AG09319 (cell line): Measurements from ENCODE around the gene SHANK3.

Experiments used
- DNase-seq: peaks from one replicate; pipeline ENCODE4 v3.0.0-alpha.2; 2010; ENCODE audit warnings: low read depth; ENCODE audit errors: extremely low read depth
- CTCF ChIP-seq: IDR thresholded peaks from 2 replicates; pipeline ENCODE4 v1.5.1; 2011; ENCODE audit warnings: low read depth, mild to moderate bottlenecking, inconsistent platforms, low read length, moderate library complexity

The SHANK3 gene

DNA sequence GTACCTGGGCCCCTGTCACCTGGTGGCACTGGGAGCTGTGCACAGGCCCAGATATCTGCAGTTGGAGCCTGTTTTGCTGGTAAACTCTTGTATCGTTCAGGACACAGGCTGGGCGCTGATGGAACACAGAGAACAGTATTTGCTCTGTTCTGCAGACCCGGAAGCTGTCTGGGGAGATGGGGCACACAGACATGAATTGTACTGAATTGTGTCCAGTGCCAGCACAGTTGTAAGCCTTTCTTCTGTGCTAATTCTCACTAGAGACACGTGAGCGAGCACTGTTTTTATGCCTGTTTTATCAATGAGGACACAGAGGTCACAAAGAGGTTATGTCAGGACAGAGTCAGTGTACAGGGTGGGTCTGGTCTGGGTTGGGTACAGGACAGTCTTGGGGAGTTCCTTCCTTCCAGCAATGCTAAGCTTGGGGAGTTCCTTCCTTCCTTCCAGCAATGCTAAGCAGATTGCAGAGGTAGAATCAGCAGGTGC is 41.0 kb downstream of the SHANK3 start:
- TF ChIP-seq CTCF: no peak
- DNase-seq: no peak

DNA sequence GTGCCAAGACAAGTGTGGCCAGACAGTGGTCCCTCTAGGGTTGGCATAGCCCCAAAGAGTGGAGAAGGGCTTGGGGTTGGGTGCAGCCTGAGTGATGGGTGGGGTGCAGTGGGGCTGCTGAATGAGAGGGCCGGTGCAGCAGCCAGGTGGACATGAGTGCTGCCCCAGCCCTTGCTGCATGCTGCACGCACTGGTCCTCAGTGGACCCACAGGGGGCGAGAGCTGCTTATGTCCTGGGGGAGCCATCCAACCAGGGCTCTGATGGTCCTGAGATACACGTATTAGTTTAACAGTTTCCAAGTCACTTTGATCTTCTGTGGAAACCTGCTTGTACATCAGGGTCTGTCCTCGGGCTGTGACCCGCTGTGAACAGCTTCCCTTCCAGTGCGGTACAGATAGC is 41.5 kb downstream of the SHANK3 start:
- no peak for DNase-seq
- no peak for TF ChIP-seq CTCF

DNA sequence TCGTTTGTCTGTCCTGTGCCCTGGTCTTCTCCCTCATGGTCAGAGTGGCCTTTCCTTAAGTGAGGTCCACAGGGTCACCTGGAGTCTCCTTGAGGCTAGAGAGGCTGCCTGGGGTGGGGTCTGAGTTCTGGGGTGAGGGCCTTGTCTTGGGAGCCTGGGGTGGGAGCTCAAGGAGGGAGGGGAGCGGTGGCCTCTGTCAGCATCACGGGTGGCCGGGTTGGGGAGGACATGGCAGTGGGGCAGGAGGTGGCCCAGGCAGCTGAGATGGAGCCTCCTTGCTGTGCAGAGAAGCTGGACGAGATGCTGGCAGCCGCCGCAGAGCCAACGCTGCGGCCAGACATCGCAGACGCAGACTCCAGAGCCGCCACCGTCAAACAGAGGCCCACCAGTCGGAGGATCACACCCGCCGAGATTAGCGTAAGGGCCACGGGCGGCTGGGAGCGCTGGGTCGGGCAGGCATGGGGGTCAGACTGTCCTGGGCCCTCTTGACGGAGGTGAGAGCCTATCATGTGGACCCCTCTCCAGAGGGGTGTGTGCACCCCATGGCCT is 42.1 kb downstream of the SHANK3 start:
- no peak for TF ChIP-seq CTCF
- no peak for DNase-seq

GRCh38 chr22:50715250-50715649 is 42.6 kb downstream of the SHANK3 start:
- no peak for DNase-seq
- TF ChIP-seq CTCF: no peak

DNA sequence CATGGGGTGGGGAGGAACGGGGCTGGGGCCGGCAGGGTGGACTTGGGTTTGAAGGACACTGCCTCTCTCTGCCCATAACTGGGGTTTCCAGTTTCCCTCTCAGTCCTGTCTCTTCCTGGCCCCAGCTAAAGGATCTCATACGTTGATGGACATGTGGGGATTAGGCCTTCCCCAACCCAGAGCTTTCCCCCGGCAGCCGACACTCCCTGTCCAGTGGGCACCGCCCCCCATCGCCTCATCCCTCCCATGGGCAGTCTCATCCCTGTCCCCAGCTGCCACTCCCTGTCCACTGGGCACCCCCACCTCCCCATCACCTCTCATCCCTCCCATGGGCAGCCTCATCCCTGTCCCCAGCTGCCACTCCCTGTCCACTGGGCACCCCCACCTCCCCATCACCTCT is 43.2 kb downstream of the SHANK3 start:
- DNase-seq: no peak
- no peak for TF ChIP-seq CTCF

GRCh38 chr22:50716290-50717024 is 43.8 kb downstream of the SHANK3 start:
- no peak for DNase-seq
- no peak for TF ChIP-seq CTCF

GRCh38 chr22:50717709-50718351 is 45.2 kb downstream of the SHANK3 start:
- TF ChIP-seq CTCF: no peak
- DNase-seq: no peak
